CD14-positive monocyte (primary cell): ENCODE measurements around the gene PRKD1. TPM values are rescaled to one million over a fixed set of nuclear protein-coding genes. Genes with fewer than 3 reads are reported as not detected.

Source experiments
- DNase-seq, 3 donors: peaks; one replicate each; pipeline ENCODE4 v3.0.0-alpha.2; 2011 to 2022
- H2AFZ ChIP-seq: 2 replicates; pipeline ENCODE4 v1.6.0; 2012; ENCODE audit warnings: mild to moderate bottlenecking, low read depth, low read length, inconsistent platforms; ENCODE audit not compliant: insufficient read depth, poor library complexity, severe bottlenecking
- H3K27ac ChIP-seq, 2 donors: 1 replicate in 1 of 2; 2 replicates in 1 of 2; pipeline ENCODE4 v1.5.1; 2012 to 2013; ENCODE audit warnings: low read length in 2 of 2, control low read depth in 1 of 2, inconsistent platforms in 1 of 2, low read depth in 1 of 2, mild to moderate bottlenecking in 1 of 2
- H3K27me3 ChIP-seq, 2 donors: one replicate each; pipeline versions ENCODE4 v1.6.0 to v1.6.1; 2011 to 2013; ENCODE audit warnings: low read length in 2 of 2; ENCODE audit not compliant: control insufficient read depth in 2 of 2, insufficient read depth in 2 of 2
- H3K36me3 ChIP-seq, 2 donors: replicated peaks in 1 of 2; 1 replicate in 1 of 2; 2 replicates in 1 of 2; pipeline versions ENCODE4 v1.5.1 to v1.6.1; 2012 to 2013; ENCODE audit warnings: low read length in 2 of 2, control low read depth in 1 of 2, inconsistent platforms in 1 of 2, mild to moderate bottlenecking in 1 of 2; ENCODE audit not compliant: insufficient read depth in 2 of 2, control insufficient read depth in 1 of 2
- H3K4me1 ChIP-seq, 2 donors: 1 replicate in 1 of 2; 2 replicates in 1 of 2; pipeline versions ENCODE4 v1.5.1 to v1.6.1; 2012 to 2013; ENCODE audit warnings: low read length in 2 of 2, control low read depth in 1 of 2, inconsistent platforms in 1 of 2, mild to moderate bottlenecking in 1 of 2, moderate library complexity in 1 of 2; ENCODE audit not compliant: insufficient read depth in 2 of 2, control insufficient read depth in 1 of 2
- H3K4me2 ChIP-seq: replicated peaks from 2 replicates; pipeline ENCODE3; 2012; ENCODE audit warnings: low read length, moderate library complexity, mild to moderate bottlenecking; ENCODE audit not compliant: poor library complexity, severe bottlenecking; ENCODE audit errors: extremely low read depth
- H3K4me3 ChIP-seq, 3 experiments: fragments of 200-600 bp in 1 of 3; sonication (generic) in 1 of 3; replicated peaks in 1 of 3; 1 replicate in 2 of 3; 2 replicates in 1 of 3; pipeline ENCODE4 v1.5.1; 2011 to 2013; ENCODE audit warnings: low read length in 3 of 3, mild to moderate bottlenecking in 3 of 3, control low read depth in 2 of 3, low read depth in 2 of 3, inconsistent platforms in 1 of 3, moderate library complexity in 1 of 3
- H3K79me2 ChIP-seq: 2 replicates; pipeline ENCODE4 v1.6.0; 2012; ENCODE audit warnings: mild to moderate bottlenecking, control low read depth, inconsistent platforms, low read length, moderate library complexity; ENCODE audit not compliant: insufficient read depth
- H3K9ac ChIP-seq: 2 replicates; pipeline ENCODE4 v1.6.0; 2017; ENCODE audit warnings: low read length, mild to moderate bottlenecking; ENCODE audit not compliant: insufficient read depth, poor library complexity, severe bottlenecking
- H3K9me3 ChIP-seq, 2 donors: replicated peaks in 1 of 2; 1 replicate in 1 of 2; 2 replicates in 1 of 2; pipeline versions ENCODE4 v1.5.1 to v1.6.1; 2012 to 2013; ENCODE audit warnings: low read length in 2 of 2, control low read depth in 1 of 2; ENCODE audit not compliant: control insufficient read depth in 1 of 2, insufficient read depth in 1 of 2
- H4K20me1 ChIP-seq: 2 replicates; pipeline ENCODE4 v1.6.0; 2012; ENCODE audit warnings: mild to moderate bottlenecking, low read length, control low read depth, moderate library complexity; ENCODE audit not compliant: insufficient read depth
- H3K27ac Mint-ChIP-seq, 7 donors: one replicate each; pipeline ENCODE4 v1.8.0; 2020; ENCODE audit warnings: mild to moderate bottlenecking in 7 of 7, mixed read lengths in 7 of 7, moderate library complexity in 6 of 7, inconsistent platforms in 2 of 7
- H3K27me3 Mint-ChIP-seq, 3 donors: one replicate each; pipeline ENCODE4 v1.8.0; 2021 to 2022; ENCODE audit warnings: low read depth in 3 of 3, mild to moderate bottlenecking in 3 of 3, mixed read lengths in 3 of 3, moderate library complexity in 3 of 3, inconsistent platforms in 1 of 3
- H3K36me3 Mint-ChIP-seq, 2 donors: one replicate each; pipeline ENCODE4 v1.8.0; 2020; ENCODE audit warnings: mixed read lengths in 2 of 2, inconsistent platforms in 1 of 2, mild to moderate bottlenecking in 1 of 2
- H3K4me1 Mint-ChIP-seq: one replicate; pipeline ENCODE4 v1.8.0; 2020; ENCODE audit warnings: mild to moderate bottlenecking, mixed read lengths
- H3K4me3 Mint-ChIP-seq, 2 donors: one replicate each; pipeline ENCODE4 v1.8.0; 2020; ENCODE audit warnings: mild to moderate bottlenecking in 2 of 2, mixed read lengths in 2 of 2, moderate library complexity in 1 of 2
- H3K9me3 Mint-ChIP-seq, 7 donors: one replicate each; pipeline ENCODE4 v1.8.0; 2020 to 2022; ENCODE audit warnings: mixed read lengths in 7 of 7, mild to moderate bottlenecking in 6 of 7, moderate library complexity in 6 of 7, inconsistent platforms in 2 of 7
- WGBS: methylation state at CpG from one replicate; pipeline ENCODE4 v1.1.5; 2013; ENCODE audit warnings: missing lambda C conversion rate; ENCODE audit not compliant: insufficient coverage; 5-methylcytosine and 5-hydroxymethylcytosine counted together
- intact Hi-C, 2 donors: fragments of 100-400 bp; cut with micrococcal nuclease; formaldehyde crosslinking; loops; one replicate each; pipeline versions ENCODE4 v1.15.0 to v1.15.1; 2023
- polyA plus RNA-seq, 3 donors: library from polyadenylated mRNA; depleted of rRNA in 1 of 3; unstranded in 2 of 3; stranded (reverse) in 1 of 3; fragments of 300-500 nt in 2 of 3; fragments of >200 nt in 1 of 3; fragmentation: Illumina TruSeq in 2 of 3; gene quantifications; 1 replicate in 2 of 3; 2 replicates in 1 of 3; pipeline ENCODE4 v1.2.3, GENCODE V29; 2012 to 2021
- TF ChIP-seq, protein P1 (sequence below): fragments of 200-600 bp; IDR thresholded peaks from one replicate; pipeline ENCODE4 v1.8.0; 2022; ENCODE audit warnings: antibody characterized with exemption, mild to moderate bottlenecking

Gene PRKD1
- polyA plus RNA-seq, 3 donors, result not detected

- Histone ChIP-seq H3K27me3 (no peaks in the 10 kb centered on the region), H3K4me1 (no peaks in the 10 kb centered on the region), H3K9me3 (peaks cover 0 to 4% of the 10 kb centered on the region in 2 donors), H3K79me2 (no peaks in the 10 kb centered on the region), H3K4me2 (no peak overlapping the region), H4K20me1 (no peaks in the 10 kb centered on the region), H3K4me3 (no peak overlapping the region), H3K27ac (no peak overlapping the region), H3K9ac (no peak overlapping the region), H3K36me3 (no peaks in the 10 kb centered on the region), H2AFZ (no peak overlapping the region)
- Mint-ChIP-seq H3K36me3 (no peaks in the 10 kb centered on the region), H3K4me1 (no peaks in the 10 kb centered on the region), H3K27ac (no peak overlapping the region), H3K9me3 (peaks cover 2 to 15% (median 8%) of the 10 kb centered on the region in 7 donors), H3K27me3 (peaks cover 0 to 1% (median 0%) of the 10 kb centered on the region in 3 donors), H3K4me3 (no peak overlapping the region)
- intact Hi-C loops, result no loop called here
- DNase-seq, result no peak
- TF ChIP-seq, protein P1, sequence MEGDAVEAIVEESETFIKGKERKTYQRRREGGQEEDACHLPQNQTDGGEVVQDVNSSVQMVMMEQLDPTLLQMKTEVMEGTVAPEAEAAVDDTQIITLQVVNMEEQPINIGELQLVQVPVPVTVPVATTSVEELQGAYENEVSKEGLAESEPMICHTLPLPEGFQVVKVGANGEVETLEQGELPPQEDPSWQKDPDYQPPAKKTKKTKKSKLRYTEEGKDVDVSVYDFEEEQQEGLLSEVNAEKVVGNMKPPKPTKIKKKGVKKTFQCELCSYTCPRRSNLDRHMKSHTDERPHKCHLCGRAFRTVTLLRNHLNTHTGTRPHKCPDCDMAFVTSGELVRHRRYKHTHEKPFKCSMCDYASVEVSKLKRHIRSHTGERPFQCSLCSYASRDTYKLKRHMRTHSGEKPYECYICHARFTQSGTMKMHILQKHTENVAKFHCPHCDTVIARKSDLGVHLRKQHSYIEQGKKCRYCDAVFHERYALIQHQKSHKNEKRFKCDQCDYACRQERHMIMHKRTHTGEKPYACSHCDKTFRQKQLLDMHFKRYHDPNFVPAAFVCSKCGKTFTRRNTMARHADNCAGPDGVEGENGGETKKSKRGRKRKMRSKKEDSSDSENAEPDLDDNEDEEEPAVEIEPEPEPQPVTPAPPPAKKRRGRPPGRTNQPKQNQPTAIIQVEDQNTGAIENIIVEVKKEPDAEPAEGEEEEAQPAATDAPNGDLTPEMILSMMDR, result no peak
- WGBS, result no CpG with 5 or more reads among the region's 3 CpGs
These were observed 12.8 kb upstream of the PRKD1 start for GRCh38 chr14:29940482-29940881.

DNA sequence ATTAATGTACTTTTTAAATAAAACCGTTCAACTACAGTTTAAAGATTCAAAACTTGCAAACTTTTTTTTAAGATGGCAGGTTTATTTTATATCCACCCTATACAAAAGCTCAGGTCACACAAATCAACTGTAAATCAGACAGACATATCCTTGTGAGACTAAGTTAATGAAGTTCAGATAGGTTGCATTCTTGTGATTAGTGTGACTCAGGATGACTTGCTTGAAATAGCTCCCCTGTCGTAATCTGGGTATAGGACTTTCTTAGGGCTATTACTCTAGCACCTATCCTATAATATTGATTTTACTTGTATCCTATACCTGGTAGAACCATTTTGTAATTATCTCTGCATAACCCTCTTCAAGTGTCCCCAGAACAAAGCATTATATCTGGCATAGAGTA lies 9.5 kb upstream of the PRKD1 start:
- no peak for DNase-seq
- Mint-ChIP-seq H3K4me3 (no peak overlapping the region), H3K36me3 (no peaks in the 10 kb centered on the region), H3K27ac (no peak overlapping the region), H3K27me3 (peaks cover 0 to 7% (median 1%) of the 10 kb centered on the region in 3 donors), H3K4me1 (no peaks in the 10 kb centered on the region), H3K9me3 (peaks cover 0 to 10% (median 2%) of the 10 kb centered on the region in 7 donors)
- TF ChIP-seq, protein P1, result no peak
- Histone ChIP-seq H3K36me3 (no peaks in the 10 kb centered on the region), H3K27me3 (no peaks in the 10 kb centered on the region), H3K79me2 (no peaks in the 10 kb centered on the region), H3K4me2 (no peak overlapping the region), H3K9me3 (no peaks in the 10 kb centered on the region), H3K9ac (no peak overlapping the region), H3K4me1 (no peaks in the 10 kb centered on the region), H3K27ac (no peak overlapping the region), H2AFZ (no peak overlapping the region), H4K20me1 (no peaks in the 10 kb centered on the region), H3K4me3 (no peak overlapping the region)
- no CpG with 5 or more reads among the region's 2 CpGs for WGBS
- intact Hi-C loops, result no loop called here
